ENCODE data around the gene PID1. TPM values are rescaled to one million over a fixed set of nuclear protein-coding genes. Genes with fewer than 3 reads are reported as not detected.

Gene PID1
- total RNA-seq, 4 donors from 2014 or later = 9.5 to 28.5 (median 21.2) TPM

- intact Hi-C loops (cut with DNase I; ENCODE audit: low total_unique reads) = no loop called here
- DNase-seq (ENCODE audit: low spot score in 2 of 2) = no peak
- peak overlapping the region; percentile 1 for H3K4me3 ChIP-seq (ENCODE audit: low read depth, poor library complexity, severe bottlenecking)
- no peak for TF ChIP-seq CTCF (IDR thresholded peaks at IDR 0.05)
- TF ChIP-seq POLR2A (IDR thresholded peaks at IDR 0.05) = no peak
- 27 to 32% methylated on average over 6 of the region's 6 CpGs for WGBS, 2 donors
These were observed 1.1 kb downstream of the PID1 start for GRCh38 chr2:229269941-229270340.

- peak overlapping the region; percentile 1 for H3K4me3 ChIP-seq (ENCODE audit: low read depth, poor library complexity, severe bottlenecking)
- DNase-seq (ENCODE audit: low spot score in 2 of 2) = no peak
- WGBS, 2 donors = 50 to 82% methylated on average over 8 of the region's 8 CpGs
- TF ChIP-seq CTCF (IDR thresholded peaks at IDR 0.05) (no peak), POLR2A (IDR thresholded peaks at IDR 0.05) (no peak)
- intact Hi-C loops (cut with DNase I; ENCODE audit: low total_unique reads) = no loop called here
These were observed 1.9 kb downstream of the PID1 start for GRCh38 chr2:229269146-229269545.

DNA sequence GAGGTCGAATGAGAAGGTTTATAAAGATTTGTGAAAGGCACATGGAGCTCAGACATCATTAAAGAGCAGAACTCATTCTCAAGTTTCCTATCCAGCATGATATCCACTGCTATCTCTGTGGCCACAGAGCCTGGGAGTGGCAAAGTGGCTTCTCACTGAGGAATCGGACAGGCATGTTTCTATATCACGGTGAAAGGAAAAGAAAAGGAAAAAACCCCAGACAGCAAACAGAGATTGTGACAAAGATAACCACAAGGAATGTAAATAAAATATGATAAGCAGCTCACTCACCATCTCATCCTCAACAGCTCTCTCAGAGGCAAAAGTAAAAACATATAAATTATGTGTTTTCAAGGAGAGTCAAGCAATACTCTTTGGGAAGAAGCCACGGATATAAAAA is 2.5 kb downstream of the PID1 start:
- DNase-seq (ENCODE audit: low spot score in 2 of 2) = no peak
- TF ChIP-seq CTCF (IDR thresholded peaks at IDR 0.05) (no peak), POLR2A (IDR thresholded peaks at IDR 0.05) (no peak)
- no peak overlapping the region for H3K4me3 ChIP-seq (ENCODE audit: low read depth, poor library complexity, severe bottlenecking)
- intact Hi-C loops (cut with DNase I; ENCODE audit: low total_unique reads) = no loop called here
- WGBS, 2 donors = 44 to 47% methylated on average over 4 of the region's 4 CpGs

GRCh38 chr2:229267080-229267479 is 4.0 kb downstream of the PID1 start:
- no peak overlapping the region for H3K4me3 ChIP-seq (ENCODE audit: low read depth, poor library complexity, severe bottlenecking)
- TF ChIP-seq POLR2A (IDR thresholded peaks at IDR 0.05) = no peak
- no peak for TF ChIP-seq CTCF (IDR thresholded peaks at IDR 0.05)
- no peak for DNase-seq (ENCODE audit: low spot score in 2 of 2)
- WGBS, 2 donors = 38 to 56% methylated on average over 1 of the region's 1 CpG
- intact Hi-C loops (cut with DNase I; ENCODE audit: low total_unique reads) = no loop called here

DNA sequence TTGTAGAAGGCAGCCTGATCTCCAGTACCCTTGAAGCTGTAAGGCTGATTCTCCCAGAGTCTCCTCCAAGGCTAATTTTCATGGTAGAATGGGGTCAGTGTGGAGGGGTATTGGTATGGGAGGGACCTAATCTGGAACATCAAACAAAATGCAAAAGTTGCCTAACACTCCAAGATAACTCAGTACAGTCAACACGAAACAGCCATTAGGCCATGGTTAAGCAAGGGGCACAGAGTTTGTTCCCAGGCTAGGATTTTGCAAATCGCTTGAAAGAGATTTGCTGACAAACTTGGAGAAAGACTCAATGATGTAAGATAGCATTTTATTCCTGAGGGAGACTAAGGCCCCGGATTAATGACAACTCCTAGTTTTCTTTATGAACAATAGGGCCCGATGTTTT is 5.4 kb downstream of the PID1 start:
- intact Hi-C loops (cut with DNase I; ENCODE audit: low total_unique reads) = no loop called here
- H3K4me3 ChIP-seq (ENCODE audit: low read depth, poor library complexity, severe bottlenecking) = no peak overlapping the region
- 68 to 79% methylated on average over 4 of the region's 4 CpGs for WGBS, 2 donors

More for the DNA sequence above, 5.4 kb downstream of the PID1 start:
- DNase-seq (ENCODE audit: low spot score in 2 of 2) = no peak
- TF ChIP-seq POLR2A (IDR thresholded peaks at IDR 0.05) (no peak), CTCF (IDR thresholded peaks at IDR 0.05) (no peak)

Data from lower leg skin (tissue), 4 donors.